ENCODE measurements around the gene BEST3. TPM values are rescaled to one million over a fixed set of nuclear protein-coding genes. Genes with fewer than 3 reads are reported as not detected.

Gene BEST3
- total RNA-seq, 4 donors from 2014 or later, result not detected

DNA sequence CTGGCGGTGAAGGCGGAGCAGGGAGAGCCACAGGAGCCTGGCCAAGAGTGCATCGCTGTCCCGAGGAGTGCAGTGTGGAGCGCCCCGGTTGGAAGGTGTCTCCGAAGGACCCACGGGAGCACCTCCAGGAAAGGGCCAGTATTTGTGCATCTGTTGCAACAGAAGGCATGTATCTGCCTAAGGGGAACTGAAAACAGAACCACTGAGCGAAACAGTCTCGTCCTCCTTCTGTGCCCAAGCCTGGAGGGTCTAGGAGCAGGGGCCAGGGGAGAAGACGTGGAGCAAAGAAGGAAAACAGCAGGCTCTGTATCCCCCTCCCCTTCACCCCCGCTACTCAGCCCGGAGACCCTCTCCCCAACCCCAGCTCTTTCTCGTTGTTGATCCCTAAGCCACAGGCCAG lies 83.1 kb downstream of the BEST3 start:
- no peak for TF ChIP-seq CTCF (IDR thresholded peaks at IDR 0.05; ENCODE audit: low read depth)

- no peak for TF ChIP-seq CTCF (IDR thresholded peaks at IDR 0.05; ENCODE audit: low read depth)
Measured at GRCh38 chr12:69613351-69613750, 85.8 kb downstream of the BEST3 start.

- no peak for TF ChIP-seq CTCF (IDR thresholded peaks at IDR 0.05; ENCODE audit: low read depth)
Measured at GRCh38 chr12:69610729-69611128, 88.4 kb downstream of the BEST3 start, which contains the start of gene LRRC10. Gene LRRC10, minus strand, starts transcription at chr12:69610907. Its CDS starts 69 bp downstream, at chr12:69610838.

DNA sequence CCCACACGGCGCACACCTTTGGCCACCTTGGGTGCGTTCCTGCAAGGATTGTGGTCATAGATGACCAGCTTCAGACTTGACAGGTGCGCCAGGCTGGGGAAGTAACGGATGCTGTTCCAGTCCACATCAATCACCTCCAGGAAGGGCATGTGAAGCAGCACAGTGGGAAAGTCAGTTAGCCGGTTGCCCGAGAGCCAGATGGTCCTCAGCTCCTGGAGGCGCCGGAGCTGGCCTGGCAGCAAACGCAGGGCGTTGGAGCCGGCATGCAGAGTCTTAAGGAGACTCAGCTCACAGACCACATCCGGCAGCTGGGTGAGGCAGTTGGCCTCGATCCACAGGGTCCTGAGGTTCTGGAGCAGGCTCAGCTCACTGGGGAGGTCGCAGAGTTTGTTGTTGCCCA lies 89.0 kb downstream of the BEST3 start:
- no peak for TF ChIP-seq CTCF (IDR thresholded peaks at IDR 0.05; ENCODE audit: low read depth)

GRCh38 chr12:69608114-69608513 lies 91.0 kb downstream of the BEST3 start:
- no peak for TF ChIP-seq CTCF (IDR thresholded peaks at IDR 0.05; ENCODE audit: low read depth)

Other genes with a start within 250 kb of the BEST3 start
- gene FRS2, start 228.9 kb downstream of the BEST3 start, total RNA-seq, result 10 to 100 TPM; 46.6 to 64.7 (median 55.6) TPM
- gene CCT2, start 113.8 kb downstream of the BEST3 start, total RNA-seq, result 100 to 1,000 TPM in 2 of 4 donors, 10 to 100 TPM in 2; 54.3 to 148 (median 92.6) TPM
- not detected for gene LRRC10, start 88.4 kb downstream of the BEST3 start, total RNA-seq
- 10 to 100 TPM in 2 of 4 donors, 1 to 10 TPM in 2; 7.5 to 24.6 (median 12.0) TPM for gene RAB3IP, start 39.6 kb upstream of the BEST3 start, total RNA-seq
- 1 to 10 TPM in 1 of 4 donors, under 1 TPM in 2, not detected in 1; 0.17 to 1.8 (median 0.44) TPM for gene MYRFL, start 125.9 kb upstream of the BEST3 start, total RNA-seq

Data from subcutaneous adipose tissue (tissue), 4 donors.